ENCODE results near the gene KANSL1L. TPM values are rescaled to one million over a fixed set of nuclear protein-coding genes. Genes with fewer than 3 reads are reported as not detected.

Gene KANSL1L
- total and polyA plus RNA-seq, 2 experiments from 2014 or later = 4.2 to 38.6 TPM

- peaks cover 43% of the 10 kb centered on the region for H3K79me2 ChIP-seq
- no peaks in the 10 kb centered on the region for H4K20me1 ChIP-seq (ENCODE audit: insufficient read depth, poor library complexity, severe bottlenecking)
- peak overlapping the region; percentile 73 for H3K4me2 ChIP-seq
- H3K27ac ChIP-seq = peak overlapping the region; percentile 99
- H2AFZ ChIP-seq = peak overlapping the region; percentile 57
- H3K9me2 ChIP-seq (replicated peaks; ENCODE audit: insufficient read depth) = no peaks in the 10 kb centered on the region
- no peaks in the 10 kb centered on the region for H3K36me3 ChIP-seq (replicated peaks; ENCODE audit: insufficient read depth, low read depth)
- DNase-seq (ENCODE audit: low spot score) = no peak
- peaks cover 12% of the 10 kb centered on the region for H3K4me1 ChIP-seq (ENCODE audit: insufficient read depth)
- TF ChIP-seq EZH2 (IDR thresholded peaks at IDR 0.05; ENCODE audit: borderline replicate concordance) (no peak), EZH2phosphoT487 (IDR thresholded peaks at IDR 0.05; ENCODE audit: low read depth, severe bottlenecking, unreplicated experiment) (no peak), CTCF (IDR thresholded peaks at IDR 0.05; ENCODE audit: poor library complexity) (no peak)
- no peaks in the 10 kb centered on the region for H3K27me3 ChIP-seq
- H3K9me3 ChIP-seq (ENCODE audit: low read depth) = no peaks in the 10 kb centered on the region
- WGBS (ENCODE audit: low lambda C conversion rate, missing lambda C conversion rate) = under 1% methylated on average over 6 of the region's 6 CpGs
- H3K4me3 ChIP-seq = peak overlapping the region; percentile 71
These were observed 1.1 kb downstream of the KANSL1L start for GRCh38 chr2:210170196-210170445.

GRCh38 chr2:210169516-210170195, 1.6 kb downstream of the KANSL1L start:
- Histone ChIP-seq H3K27ac (peak overlapping the region; percentile 99), H3K4me3 (peak overlapping the region; percentile 71), H3K4me2 (peak overlapping the region; percentile 73), H3K4me1 (ENCODE audit: insufficient read depth) (peaks cover 12% of the 10 kb centered on the region), H4K20me1 (ENCODE audit: insufficient read depth, poor library complexity, severe bottlenecking) (no peaks in the 10 kb centered on the region), H2AFZ (peak overlapping the region; percentile 57), H3K9me3 (ENCODE audit: low read depth) (no peaks in the 10 kb centered on the region), H3K79me2 (peaks cover 47% of the 10 kb centered on the region), H3K36me3 (replicated peaks; ENCODE audit: insufficient read depth, low read depth) (no peaks in the 10 kb centered on the region), H3K9me2 (replicated peaks; ENCODE audit: insufficient read depth) (no peaks in the 10 kb centered on the region), H3K27me3 (no peaks in the 10 kb centered on the region)
- peak; percentile 45 for DNase-seq (ENCODE audit: low spot score)
- WGBS (ENCODE audit: low lambda C conversion rate, missing lambda C conversion rate) = 32% methylated on average over 6 of the region's 6 CpGs
- TF ChIP-seq CTCF (IDR thresholded peaks at IDR 0.05; ENCODE audit: poor library complexity) = no peak
- TF ChIP-seq EZH2 (IDR thresholded peaks at IDR 0.05; ENCODE audit: borderline replicate concordance) = no peak
- no peak for TF ChIP-seq EZH2phosphoT487 (IDR thresholded peaks at IDR 0.05; ENCODE audit: low read depth, severe bottlenecking, unreplicated experiment)

- no peak overlapping the region for H2AFZ ChIP-seq
- no peaks in the 10 kb centered on the region for H4K20me1 ChIP-seq (ENCODE audit: insufficient read depth, poor library complexity, severe bottlenecking)
- no peak overlapping the region for H3K27ac ChIP-seq
- H3K9me3 ChIP-seq (ENCODE audit: low read depth) = no peaks in the 10 kb centered on the region
- H3K4me3 ChIP-seq = no peak overlapping the region
- peaks cover 68% of the 10 kb centered on the region for H3K79me2 ChIP-seq
- DNase-seq (ENCODE audit: low spot score) = no peak
- TF ChIP-seq CTCF (IDR thresholded peaks at IDR 0.05; ENCODE audit: poor library complexity) (no peak), EZH2phosphoT487 (IDR thresholded peaks at IDR 0.05; ENCODE audit: low read depth, severe bottlenecking, unreplicated experiment) (no peak), EZH2 (IDR thresholded peaks at IDR 0.05; ENCODE audit: borderline replicate concordance) (no peak)
- H3K4me1 ChIP-seq (ENCODE audit: insufficient read depth) = peaks cover 12% of the 10 kb centered on the region
- H3K27me3 ChIP-seq = no peaks in the 10 kb centered on the region
- H3K4me2 ChIP-seq = peak overlapping the region; percentile 4
- 41% methylated on average over 1 of the region's 1 CpG for WGBS (ENCODE audit: low lambda C conversion rate, missing lambda C conversion rate)
- H3K36me3 ChIP-seq (replicated peaks; ENCODE audit: insufficient read depth, low read depth) = no peaks in the 10 kb centered on the region
- H3K9me2 ChIP-seq (replicated peaks; ENCODE audit: insufficient read depth) = no peaks in the 10 kb centered on the region
These were observed 4.0 kb downstream of the KANSL1L start for GRCh38 chr2:210167227-210167626.
